WTC11 (cell line): ENCODE measurements around the gene OS9. TPM values are rescaled to one million over a fixed set of nuclear protein-coding genes. Genes with fewer than 3 reads are reported as not detected.

Experiments used
- ATAC-seq: fragments of 200-7000 bp; cut with Tn5 transposase; 2 replicates; pipeline ENCODE4 v1.10.0; 2021; ENCODE audit warnings: mild to moderate bottlenecking, moderate library complexity
- CTCF ChIA-PET: fragments of 300-600 bp; sonication (Branson Sonifier 250); formaldehyde crosslinking; loops from one replicate; lab custom pipeline; 2021; ENCODE audit warnings: antibody characterized with exemption; lab: Charles Lee
- POLR2A ChIA-PET: fragments of 350-600 bp; sonication (Branson Sonifier 250); formaldehyde crosslinking; loops from one replicate; lab custom pipeline; 2021; ENCODE audit warnings: antibody characterized with exemption; lab: Charles Lee
- DNase-seq: peaks from one replicate; pipeline ENCODE4 v3.0.0; 2021; ENCODE audit warnings: low spot score
- H3K27ac Mint-ChIP-seq: 2 replicates; pipeline ENCODE4 v1.8.0; 2021; ENCODE audit warnings: mixed read lengths
- H3K27me3 Mint-ChIP-seq: 2 replicates; pipeline ENCODE4 v1.8.0; 2021; ENCODE audit warnings: low read depth, mild to moderate bottlenecking, moderate library complexity, mixed read lengths
- H3K36me3 Mint-ChIP-seq: 2 replicates; pipeline ENCODE4 v1.8.0; 2021; ENCODE audit warnings: mixed read lengths
- H3K4me1 Mint-ChIP-seq: 2 replicates; pipeline ENCODE4 v1.8.0; 2022; ENCODE audit warnings: mixed read lengths
- H3K4me3 Mint-ChIP-seq: 2 replicates; pipeline ENCODE4 v1.8.0; 2021; ENCODE audit warnings: mild to moderate bottlenecking, moderate library complexity, mixed read lengths
- H3K9me3 Mint-ChIP-seq: 2 replicates; pipeline ENCODE4 v1.8.0; 2021; ENCODE audit warnings: mixed read lengths
- ATF2 ChIP-seq: sonication (generic); formaldehyde crosslinking; IDR thresholded peaks from 2 replicates; pipeline ENCODE4 v1.8.1; 2022; ENCODE audit warnings: low read depth, missing genetic modification reagents, borderline replicate concordance
- CTCF ChIP-seq: fragments of 200-600 bp; IDR thresholded peaks from 2 replicates; pipeline ENCODE4 v1.8.0; 2022; ENCODE audit warnings: antibody characterized with exemption
- FOXK1 ChIP-seq: sonication (generic); formaldehyde crosslinking; IDR thresholded peaks from 2 replicates; pipeline ENCODE4 v1.8.0; 2022; ENCODE audit warnings: mild to moderate bottlenecking, moderate library complexity, missing genetic modification reagents
- FOXP1 ChIP-seq: sonication (generic); formaldehyde crosslinking; IDR thresholded peaks from 2 replicates; pipeline ENCODE4 v1.8.0; 2022; ENCODE audit warnings: missing genetic modification reagents, mild to moderate bottlenecking, moderate library complexity, borderline replicate concordance
- FOXP4 ChIP-seq: sonication (generic); formaldehyde crosslinking; IDR thresholded peaks from 2 replicates; pipeline ENCODE4 v1.8.0; 2022; ENCODE audit warnings: mild to moderate bottlenecking, missing genetic modification reagents
- IRF1 ChIP-seq: sonication (generic); formaldehyde crosslinking; IDR thresholded peaks from 2 replicates; pipeline ENCODE4 v1.8.0; 2023; ENCODE audit warnings: missing genetic modification reagents
- KAT7 ChIP-seq: sonication (generic); formaldehyde crosslinking; IDR thresholded peaks from 2 replicates; pipeline ENCODE4 v1.8.1; 2023; ENCODE audit warnings: missing genetic modification reagents, mild to moderate bottlenecking, borderline replicate concordance
- NR2C2 ChIP-seq: sonication (generic); formaldehyde crosslinking; IDR thresholded peaks from 2 replicates; pipeline ENCODE4 v1.8.0; 2022; ENCODE audit warnings: mild to moderate bottlenecking, missing genetic modification reagents
- SMAD3 ChIP-seq: sonication (generic); formaldehyde crosslinking; IDR thresholded peaks from 2 replicates; pipeline ENCODE4 v1.8.0; 2022; ENCODE audit warnings: missing genetic modification reagents, mild to moderate bottlenecking, borderline replicate concordance
- SMAD4 ChIP-seq: sonication (generic); formaldehyde crosslinking; IDR thresholded peaks from 2 replicates; pipeline ENCODE4 v1.8.0; 2022; ENCODE audit warnings: mild to moderate bottlenecking, missing genetic modification reagents
- TEAD1 ChIP-seq: sonication (generic); formaldehyde crosslinking; IDR thresholded peaks from 2 replicates; pipeline ENCODE4 v1.8.0; 2022; ENCODE audit warnings: mild to moderate bottlenecking, missing genetic modification reagents
- TEAD4 ChIP-seq: sonication (generic); formaldehyde crosslinking; IDR thresholded peaks from 2 replicates; pipeline ENCODE4 v1.8.0; 2022; ENCODE audit warnings: mild to moderate bottlenecking, missing genetic modification reagents
- USF1 ChIP-seq: sonication (generic); formaldehyde crosslinking; IDR thresholded peaks from 2 replicates; pipeline ENCODE4 v1.8.0; 2022; ENCODE audit warnings: mild to moderate bottlenecking, missing genetic modification reagents
- ZNF263 ChIP-seq: sonication (generic); formaldehyde crosslinking; IDR thresholded peaks from 2 replicates; pipeline ENCODE4 v1.8.1; 2022; ENCODE audit warnings: low read depth, mild to moderate bottlenecking, moderate library complexity, missing genetic modification reagents
- ZNF512 ChIP-seq: sonication (generic); formaldehyde crosslinking; IDR thresholded peaks from 2 replicates; pipeline ENCODE4 v1.8.1; 2022; ENCODE audit warnings: missing genetic modification reagents, borderline replicate concordance
- total RNA-seq: library from RNA; stranded (reverse); gene quantifications from 3 replicates; pipeline ENCODE4 v1.2.3, GENCODE V29; 2021

The OS9 gene
- total RNA-seq, 1 experiment from 2014 or later: 77.5 TPM

GRCh38 chr12:57759360-57759980, 65.5 kb downstream of the OS9 start:
- peaks cover 25% of the 10 kb centered on the region for H3K4me1 Mint-ChIP-seq
- peak; percentile 10; the same call in 1 of the 2 replicates for ATAC-seq
- ChIA-PET CTCF (interaction anchor here (0.6 to 1.7 kb wide), 14 partner anchors 13 to 193 kb away, joined by 3 to 6 read pairs (median 4); partner anchors contain the start of genes AVIL, EEF1AKMT3, METTL1 and TSPAN31), POLR2A (interaction anchor here (1.4 kb wide), 1 partner anchor 15 kb away, joined by 3 read pairs; the partner anchor contains the start of gene TSPAN31)
- H3K36me3 Mint-ChIP-seq: no peaks in the 10 kb centered on the region
- no peak for DNase-seq
- peaks cover 91% of the 10 kb centered on the region for H3K27me3 Mint-ChIP-seq
- TF ChIP-seq ATF2 (CRISPR knock-in tag) (no peak), CTCF (peak; percentile 34; the same call in 1 of the 2 replicates)
- H3K9me3 Mint-ChIP-seq: no peaks in the 10 kb centered on the region
- no peak overlapping the region for H3K27ac Mint-ChIP-seq
- H3K4me3 Mint-ChIP-seq: no peak overlapping the region

- Mint-ChIP-seq H3K27me3 (peaks cover 98% of the 10 kb centered on the region), H3K27ac (no peak overlapping the region), H3K4me1 (peaks cover 31% of the 10 kb centered on the region), H3K4me3 (no peak overlapping the region), H3K36me3 (no peaks in the 10 kb centered on the region), H3K9me3 (no peaks in the 10 kb centered on the region)
- POLR2A ChIA-PET: interaction anchor here (1.0 to 1.4 kb wide), 2 partner anchors 12 to 16 kb away, joined by 3 read pairs; partner anchors contain the start of genes EEF1AKMT3 and TSPAN31
- no peak for ATAC-seq
- DNase-seq: peak; percentile 69
- CTCF ChIA-PET: interaction anchor here (1.0 to 1.1 kb wide), 3 partner anchors 12 to 133 kb away, joined by 3 to 5 read pairs (median 4); partner anchors contain the start of genes EEF1AKMT3 and METTL1
- TF ChIP-seq SMAD4 (CRISPR knock-in tag) (no peak), IRF1 (0 out of 2 replicates have a peak, but pooled peaks have one; percentile 59), TEAD4 (CRISPR knock-in tag) (peak; percentile 64; the same call in 1 of the 2 replicates), TEAD1 (CRISPR knock-in tag) (peak; percentile 54; the same call in 1 of the 2 replicates), FOXP4 (CRISPR knock-in tag) (peak; percentile 70), FOXK1 (0 out of 2 replicates have a peak, but pooled peaks have one; percentile 41), SMAD3 (CRISPR knock-in tag) (0 out of 2 replicates have a peak, but pooled peaks have one; percentile 46), ZNF263 (CRISPR knock-in tag) (no peak), KAT7 (no peak), USF1 (CRISPR knock-in tag) (no peak; the same call in 1 of the 2 replicates), FOXP1 (CRISPR knock-in tag) (no peak), NR2C2 (no peak), ZNF512 (CRISPR knock-in tag) (peak; percentile 19; the same call in 1 of the 2 replicates)
Observed at GRCh38 chr12:57760347-57760982, 66.5 kb downstream of the OS9 start.
